Naive thymus-derived CD4-positive, alpha-beta T cell (primary cell): ENCODE data around the gene RAP1GAP. TPM values are rescaled to one million over a fixed set of nuclear protein-coding genes. Genes with fewer than 3 reads are reported as not detected.

Experiments
- ATAC-seq: fragments of 150-1000 bp; cut with Tn5 transposase; 2 replicates; pipeline ENCODE4 v1.10.0; 2021; ENCODE audit warnings: mild to moderate bottlenecking, moderate library complexity
- CTCF ChIA-PET: fragments of 350-600 bp; sonication (Branson Sonifier 250); formaldehyde crosslinking; loops from one replicate; lab custom pipeline; 2021; ENCODE audit warnings: antibody characterized with exemption; lab: Charles Lee
- POLR2A ChIA-PET: fragments of 350-600 bp; sonication (Branson Sonifier 250); formaldehyde crosslinking; loops from one replicate; lab custom pipeline; 2021; ENCODE audit warnings: antibody characterized with exemption, inconsistent platforms; lab: Charles Lee
- DNase-seq, 9 donors: peaks; one replicate each; pipeline versions ENCODE4 v3.0.0 to v3.0.0-alpha.2; 2020 to 2022; ENCODE audit warnings: mixed read lengths in 1 of 9
- H3K27ac ChIP-seq: one replicate; pipeline ENCODE4 v1.7.0; 2013; ENCODE audit warnings: mild to moderate bottlenecking, low read depth, low read length, moderate library complexity
- H3K27me3 ChIP-seq, 2 donors: one replicate each; pipeline ENCODE4 v1.7.0; 2013; ENCODE audit warnings: low read length in 2 of 2, mild to moderate bottlenecking in 2 of 2, moderate library complexity in 2 of 2; ENCODE audit not compliant: control insufficient read depth in 2 of 2, insufficient read depth in 2 of 2
- H3K36me3 ChIP-seq, 3 experiments: 1 replicate in 2 of 3; 2 replicates in 1 of 3; pipeline ENCODE4 v1.7.0; 2013; ENCODE audit warnings: low read length in 3 of 3, mild to moderate bottlenecking in 3 of 3, moderate library complexity in 1 of 3; ENCODE audit not compliant: insufficient read depth in 3 of 3, control insufficient read depth in 2 of 3
- H3K4me1 ChIP-seq, 2 donors: one replicate each; pipeline ENCODE4 v1.7.0; 2013; ENCODE audit warnings: low read length in 2 of 2, mild to moderate bottlenecking in 2 of 2, moderate library complexity in 1 of 2; ENCODE audit not compliant: control insufficient read depth in 2 of 2, insufficient read depth in 2 of 2
- H3K4me3 ChIP-seq: 2 replicates; pipeline ENCODE4 v1.7.0; 2013; ENCODE audit warnings: mild to moderate bottlenecking, low read length
- H3K9me3 ChIP-seq, 3 experiments: 1 replicate in 2 of 3; 2 replicates in 1 of 3; pipeline ENCODE4 v1.7.0; 2013; ENCODE audit warnings: low read length in 3 of 3; ENCODE audit not compliant: control insufficient read depth in 2 of 3
- H3K27ac Mint-ChIP-seq, 9 donors: one replicate each; pipeline ENCODE4 v1.8.0; 2020 to 2022; ENCODE audit warnings: mixed read lengths in 9 of 9, mild to moderate bottlenecking in 8 of 9, moderate library complexity in 5 of 9, inconsistent platforms in 2 of 9
- H3K27me3 Mint-ChIP-seq, 5 donors: one replicate each; pipeline ENCODE4 v1.8.0; 2021 to 2022; ENCODE audit warnings: mixed read lengths in 5 of 5, mild to moderate bottlenecking in 1 of 5
- H3K36me3 Mint-ChIP-seq, 5 donors: one replicate each; pipeline ENCODE4 v1.8.0; 2020 to 2022; ENCODE audit warnings: mixed read lengths in 5 of 5, mild to moderate bottlenecking in 3 of 5, inconsistent platforms in 1 of 5
- H3K4me1 Mint-ChIP-seq, 7 donors: one replicate each; pipeline ENCODE4 v1.8.0; 2020 to 2022; ENCODE audit warnings: mixed read lengths in 7 of 7, mild to moderate bottlenecking in 3 of 7, inconsistent platforms in 1 of 7
- H3K4me3 Mint-ChIP-seq, 10 donors: one replicate each; pipeline ENCODE4 v1.8.0; 2020 to 2022; ENCODE audit warnings: mild to moderate bottlenecking in 10 of 10, mixed read lengths in 10 of 10, moderate library complexity in 6 of 10, inconsistent platforms in 2 of 10
- H3K9me3 Mint-ChIP-seq, 11 donors: one replicate each; pipeline ENCODE4 v1.8.0; 2020 to 2022; ENCODE audit warnings: mixed read lengths in 11 of 11, mild to moderate bottlenecking in 4 of 11, inconsistent platforms in 1 of 11, moderate library complexity in 1 of 11
- intact Hi-C, 2 donors: fragments of 100-400 bp; cut with micrococcal nuclease; formaldehyde crosslinking; loops; one replicate each; pipeline ENCODE4 v1.15.1; 2023
- polyA plus RNA-seq, 2 donors: library from polyadenylated mRNA; unstranded; fragments of 300-500 nt; fragmentation: Illumina TruSeq; gene quantifications; one replicate each; pipeline ENCODE4 v1.2.3, GENCODE V29; 2021
- total RNA-seq, 6 experiments: library from RNA in 5 of 6; stranded (reverse) in 5 of 6; gene quantifications; 1 replicate in 5 of 6; 2 replicates in 1 of 6; pipeline ENCODE4 v1.2.3 and lab custom pipeline; 2021 to 2026

RAP1GAP gene
- total and polyA plus RNA-seq, 7 experiments from 2014 or later = 0.16 to 1.4 (median 0.42) TPM; not detected in 3

DNA sequence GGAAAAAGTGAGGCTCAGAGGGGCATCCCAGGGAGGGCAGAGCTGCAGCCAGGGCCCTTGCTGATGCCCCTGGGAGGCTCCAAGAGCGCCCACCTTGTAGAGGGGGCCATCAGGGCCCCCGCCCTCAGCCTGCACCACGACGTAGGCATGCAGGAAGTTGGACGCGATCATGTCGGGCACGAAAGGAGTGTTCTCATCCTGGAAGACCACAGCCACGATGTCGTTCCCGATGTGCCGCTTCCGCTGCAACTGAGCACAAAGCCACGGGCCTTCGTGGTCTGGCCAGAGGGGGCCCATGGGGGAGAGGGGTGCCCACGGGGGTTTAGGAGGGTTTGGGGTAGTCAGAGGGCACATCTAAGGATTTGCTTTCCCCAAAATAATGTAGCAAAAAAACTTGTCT lies 59.1 kb downstream of the RAP1GAP start:
- Mint-ChIP-seq H3K9me3 (peaks cover 0 to 2% (median 0%) of the 10 kb centered on the region in 11 donors), H3K36me3 (no peaks in the 10 kb centered on the region), H3K4me1 (peaks cover 6 to 14% (median 7%) of the 10 kb centered on the region in 7 donors), H3K4me3 (no peak overlapping the region), H3K27me3 (peaks cover 2 to 13% (median 7%) of the 10 kb centered on the region in 5 donors), H3K27ac (no peak overlapping the region)
- H3K27ac ChIP-seq = no peak overlapping the region
- intact Hi-C loops = no loop called here
- DNase-seq = no peak
- no peak for ATAC-seq
- H3K4me3 ChIP-seq = no peak overlapping the region
- H3K4me1 ChIP-seq = no peaks in the 10 kb centered on the region
- H3K36me3 ChIP-seq = no peaks in the 10 kb centered on the region
- ChIA-PET CTCF (no interaction called here), POLR2A (no interaction called here)
- no peaks in the 10 kb centered on the region for H3K9me3 ChIP-seq
- no peaks in the 10 kb centered on the region for H3K27me3 ChIP-seq

DNA sequence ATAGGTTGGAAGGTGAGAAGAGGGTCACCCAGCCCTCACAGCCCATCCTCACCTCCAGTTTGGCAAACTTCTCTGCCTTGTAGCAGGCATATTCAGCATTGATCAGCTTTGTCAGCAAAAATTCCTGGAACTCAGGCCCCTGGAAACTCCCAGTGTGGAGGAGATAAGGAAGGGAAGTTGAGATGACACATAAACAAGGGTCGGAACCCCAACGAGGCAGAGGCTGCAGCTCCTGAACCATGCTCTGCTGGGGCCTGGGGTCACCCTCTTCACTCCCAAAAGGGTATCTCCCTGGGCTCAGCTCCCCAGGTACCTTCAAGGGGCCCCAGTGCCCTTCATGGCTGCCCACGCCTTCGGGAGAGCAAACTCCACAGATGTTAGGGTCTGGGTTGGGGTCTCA lies 60.4 kb downstream of the RAP1GAP start:
- Histone ChIP-seq H3K4me1 (no peaks in the 10 kb centered on the region), H3K9me3 (no peaks in the 10 kb centered on the region), H3K4me3 (no peak overlapping the region), H3K27me3 (no peaks in the 10 kb centered on the region), H3K36me3 (no peaks in the 10 kb centered on the region), H3K27ac (no peak overlapping the region)
- intact Hi-C loops = no loop called here
- H3K4me1 Mint-ChIP-seq = peaks cover 6 to 14% (median 7%) of the 10 kb centered on the region in 7 donors
- peaks cover 0 to 2% (median 0%) of the 10 kb centered on the region in 11 donors for H3K9me3 Mint-ChIP-seq
- POLR2A ChIA-PET = no interaction called here
- no peak for ATAC-seq
- H3K36me3 Mint-ChIP-seq = no peaks in the 10 kb centered on the region
- CTCF ChIA-PET = no interaction called here
- H3K27ac Mint-ChIP-seq = peak overlapping the region in 2 of 9 donors; percentile 13 to 59
- no peak for DNase-seq
- H3K4me3 Mint-ChIP-seq = no peak overlapping the region
- H3K27me3 Mint-ChIP-seq = peaks cover 2 to 20% (median 7%) of the 10 kb centered on the region in 5 donors

DNA sequence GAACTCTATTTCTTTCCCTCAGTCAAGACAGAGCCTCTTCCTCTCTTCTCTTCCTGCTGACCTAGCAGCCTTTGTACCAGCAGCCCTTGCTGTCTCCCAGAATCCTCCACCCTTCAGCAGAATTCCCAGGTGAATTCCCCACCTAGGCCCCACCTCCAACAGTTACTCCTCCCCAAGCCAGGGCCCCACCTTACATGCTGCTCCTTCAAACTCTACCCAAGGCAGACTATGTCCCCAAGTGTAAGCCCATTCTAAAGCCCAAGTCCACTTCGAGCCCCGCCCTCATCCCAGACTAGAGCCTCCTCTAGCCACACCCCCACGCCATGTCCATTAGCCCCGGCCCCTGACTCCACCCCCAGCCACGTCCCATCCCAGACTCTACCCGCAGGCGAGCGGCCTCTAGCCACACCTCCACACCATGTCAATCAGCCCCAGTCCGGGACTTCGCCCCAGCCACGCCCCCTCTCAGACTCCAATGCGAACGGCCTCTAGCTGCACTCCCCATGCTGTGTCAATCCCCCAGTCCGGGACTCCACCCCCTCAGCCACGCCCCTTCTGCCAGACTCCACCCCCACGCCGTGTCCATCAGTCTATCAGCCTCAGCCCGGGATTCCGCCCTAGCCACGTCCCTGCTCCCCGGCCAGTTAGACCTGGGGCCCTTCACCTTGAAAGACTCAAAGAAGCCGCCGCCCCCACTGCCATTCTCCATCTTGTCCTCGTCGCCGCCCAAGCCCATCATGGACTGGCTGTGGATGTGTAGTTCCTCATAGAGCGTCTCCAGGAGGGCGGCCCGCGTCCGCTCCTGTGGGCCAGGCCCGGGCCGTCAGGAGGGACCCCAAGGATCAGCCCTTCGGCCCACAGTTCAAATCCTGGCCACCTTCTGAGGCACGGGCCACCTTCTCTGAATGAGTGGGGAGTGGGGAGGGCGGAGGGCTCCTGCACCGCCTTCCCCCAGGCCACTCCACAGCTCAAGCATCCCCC lies 61.3 kb downstream of the RAP1GAP start:
- no peaks in the 10 kb centered on the region for H3K9me3 ChIP-seq
- DNase-seq = peak in 1 of 9 donors; percentile 72
- no peaks in the 10 kb centered on the region for H3K27me3 ChIP-seq
- Mint-ChIP-seq H3K27ac (peak overlapping the region in 1 of 9 donors; percentile 59), H3K4me3 (peak overlapping the region in 4 of 10 donors; percentile 6 to 56 (median 41)), H3K27me3 (peaks cover 2 to 22% (median 7%) of the 10 kb centered on the region in 5 donors), H3K9me3 (no peaks in the 10 kb centered on the region), H3K4me1 (peaks cover 6 to 14% (median 7%) of the 10 kb centered on the region in 7 donors), H3K36me3 (no peaks in the 10 kb centered on the region)
- H3K4me3 ChIP-seq = no peak overlapping the region
- H3K36me3 ChIP-seq = no peaks in the 10 kb centered on the region
- ATAC-seq = peak; percentile 73
- CTCF ChIA-PET = no interaction called here
- intact Hi-C loops = no loop called here
- POLR2A ChIA-PET = no interaction called here
- H3K27ac ChIP-seq = no peak overlapping the region
- no peaks in the 10 kb centered on the region for H3K4me1 ChIP-seq

DNA sequence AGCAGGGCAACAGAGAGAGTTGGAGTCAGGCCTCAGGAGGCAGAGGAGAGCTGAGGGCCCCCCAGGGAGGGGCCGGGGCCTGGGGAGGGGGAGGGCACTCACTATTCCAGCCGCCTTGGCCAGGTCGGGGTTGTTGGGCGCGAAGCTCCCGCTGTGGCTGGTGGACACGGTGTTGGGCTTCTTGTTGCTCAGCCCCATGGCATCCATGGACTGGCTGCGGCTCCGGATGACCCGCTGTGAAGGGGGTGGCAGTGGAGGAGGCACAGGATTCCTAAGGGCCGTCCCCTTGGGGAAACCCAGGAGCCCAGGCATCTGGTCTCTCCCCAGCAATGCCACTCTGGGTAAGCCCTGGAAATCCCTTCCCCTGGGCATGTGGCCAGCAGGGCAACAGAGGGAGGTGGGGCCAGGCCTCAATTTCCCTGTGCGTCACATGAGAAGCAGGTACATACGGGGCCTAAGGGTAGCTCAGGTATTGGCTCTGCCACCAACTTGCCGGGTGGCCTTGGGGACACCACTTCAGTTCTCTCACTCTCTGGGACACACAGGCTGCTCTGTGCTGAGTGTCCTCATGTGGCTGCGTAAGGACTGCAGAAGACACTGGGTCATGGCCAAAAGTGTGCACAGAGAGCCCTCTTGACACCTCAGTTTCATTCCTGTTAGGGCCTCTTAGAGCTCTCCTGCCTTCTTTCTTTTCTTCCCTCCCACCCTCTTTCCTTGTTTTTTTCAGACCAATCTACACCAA lies 63.0 kb downstream of the RAP1GAP start:
- intact Hi-C loops = no loop called here
- ChIA-PET POLR2A (no interaction called here), CTCF (no interaction called here)
- no peak overlapping the region for H3K4me3 Mint-ChIP-seq
- H3K9me3 Mint-ChIP-seq = no peaks in the 10 kb centered on the region
- peaks cover 6 to 14% (median 7%) of the 10 kb centered on the region in 7 donors for H3K4me1 Mint-ChIP-seq
- Histone ChIP-seq H3K27ac (no peak overlapping the region), H3K9me3 (no peaks in the 10 kb centered on the region), H3K4me1 (no peaks in the 10 kb centered on the region), H3K27me3 (no peaks in the 10 kb centered on the region), H3K36me3 (no peaks in the 10 kb centered on the region), H3K4me3 (no peak overlapping the region)
- peaks cover 2 to 22% (median 9%) of the 10 kb centered on the region in 5 donors for H3K27me3 Mint-ChIP-seq
- no peaks in the 10 kb centered on the region for H3K36me3 Mint-ChIP-seq
- ATAC-seq = no peak
- H3K27ac Mint-ChIP-seq = no peak overlapping the region
- DNase-seq = no peak

DNA sequence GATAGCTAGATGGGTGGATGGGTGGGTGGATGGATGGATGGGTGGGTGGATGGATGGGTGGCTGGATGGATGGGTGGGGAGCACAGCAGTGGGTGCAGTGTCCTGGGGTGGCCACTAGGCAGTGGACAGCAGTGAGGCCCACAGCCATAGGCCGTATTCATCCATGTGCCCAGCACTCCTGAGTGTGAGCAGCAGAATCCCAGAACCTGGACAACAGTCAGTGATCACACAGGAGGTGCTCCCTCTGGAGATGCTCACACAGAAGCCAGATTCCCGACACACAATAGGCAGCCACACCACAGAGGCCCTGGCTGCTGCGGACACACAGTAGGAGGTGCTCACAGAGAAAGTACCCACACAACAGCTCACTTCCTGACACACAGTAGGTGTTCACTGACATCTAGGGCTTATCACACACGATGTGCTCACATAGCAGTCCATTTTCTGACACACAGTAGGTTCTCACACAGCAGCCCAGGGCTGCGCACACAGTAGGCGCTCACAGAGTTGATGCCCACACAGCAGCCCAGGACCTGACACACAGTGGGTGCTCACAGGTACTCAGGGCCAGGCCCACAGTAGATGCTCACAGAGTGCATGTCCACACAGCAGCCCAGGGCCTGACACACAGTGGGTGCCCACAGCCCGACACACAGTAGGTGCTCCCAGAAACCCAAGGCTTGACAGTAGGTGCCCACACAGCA lies 64.0 kb downstream of the RAP1GAP start:
- intact Hi-C loops = no loop called here
- no peaks in the 10 kb centered on the region for H3K9me3 Mint-ChIP-seq
- no peaks in the 10 kb centered on the region for H3K9me3 ChIP-seq
- no peak overlapping the region for H3K27ac Mint-ChIP-seq
- peaks cover 2 to 30% (median 9%) of the 10 kb centered on the region in 5 donors for H3K27me3 Mint-ChIP-seq
- H3K36me3 Mint-ChIP-seq = no peaks in the 10 kb centered on the region
- H3K4me3 Mint-ChIP-seq = no peak overlapping the region
- no peak overlapping the region for H3K27ac ChIP-seq
- no peak overlapping the region for H3K4me3 ChIP-seq
- peaks cover 6 to 14% (median 7%) of the 10 kb centered on the region in 7 donors for H3K4me1 Mint-ChIP-seq
- no peaks in the 10 kb centered on the region for H3K36me3 ChIP-seq
- CTCF ChIA-PET = no interaction called here
- no peaks in the 10 kb centered on the region for H3K4me1 ChIP-seq
- POLR2A ChIA-PET = no interaction called here
- no peaks in the 10 kb centered on the region for H3K27me3 ChIP-seq
- ATAC-seq (no peak), DNase-seq (no peak)

DNA sequence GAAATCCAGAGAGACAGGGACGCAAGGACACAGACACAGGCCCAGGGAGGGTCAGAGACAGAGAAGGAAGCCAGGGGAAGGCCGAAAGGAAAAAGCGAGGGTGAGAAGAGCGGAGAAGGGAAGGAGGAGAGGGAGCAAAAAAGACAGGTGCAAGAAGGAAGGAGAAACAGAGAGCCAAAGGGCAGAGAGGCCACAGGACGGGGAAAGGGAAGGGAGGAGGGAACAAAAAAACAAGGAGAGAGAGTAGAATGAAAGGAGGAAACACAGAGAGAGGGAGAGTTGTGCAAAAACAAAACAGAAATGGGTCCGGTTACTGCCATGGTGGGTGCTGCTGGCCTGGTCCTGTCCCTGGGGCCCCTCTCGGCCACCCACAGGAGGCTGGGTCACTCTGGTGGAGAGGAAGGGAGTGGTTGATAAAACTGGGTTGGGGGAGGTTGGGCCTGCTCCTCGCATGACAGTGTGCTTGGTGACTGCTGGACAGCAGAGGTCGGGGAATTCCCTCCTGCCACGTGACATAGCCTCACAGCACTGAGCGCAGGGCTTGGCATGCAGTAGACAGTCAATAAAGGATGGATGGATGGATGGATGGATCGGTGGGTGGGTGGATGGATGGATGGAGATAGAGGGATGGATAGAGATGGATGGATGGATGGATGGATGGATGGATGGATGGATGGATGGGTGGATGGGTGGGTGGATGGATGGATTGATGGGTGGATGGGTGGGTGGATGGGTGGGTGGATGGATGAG lies 64.8 kb downstream of the RAP1GAP start:
- ChIA-PET POLR2A (no interaction called here), CTCF (no interaction called here)
- DNase-seq (no peak), ATAC-seq (no peak)
- H3K36me3 ChIP-seq = no peaks in the 10 kb centered on the region
- H3K4me3 ChIP-seq = no peak overlapping the region
- no peaks in the 10 kb centered on the region for H3K27me3 ChIP-seq
- peaks cover 2 to 33% (median 11%) of the 10 kb centered on the region in 5 donors for H3K27me3 Mint-ChIP-seq
- intact Hi-C loops = no loop called here
- H3K27ac Mint-ChIP-seq = no peak overlapping the region
- H3K9me3 Mint-ChIP-seq = peaks cover 0 to 1% (median 0%) of the 10 kb centered on the region in 11 donors
- H3K4me1 Mint-ChIP-seq = peaks cover 6 to 14% (median 7%) of the 10 kb centered on the region in 7 donors
- no peaks in the 10 kb centered on the region for H3K4me1 ChIP-seq
- H3K9me3 ChIP-seq = no peaks in the 10 kb centered on the region
- no peak overlapping the region for H3K4me3 Mint-ChIP-seq
- H3K36me3 Mint-ChIP-seq = no peaks in the 10 kb centered on the region
- H3K27ac ChIP-seq = no peak overlapping the region
